HCT116 (cell line): ENCODE results near the gene LTO1.

ENCODE experiments used
- CBX3 ChIP-seq: IDR thresholded peaks from 2 replicates; pipeline ENCODE4 v1.6.1; 2012; ENCODE audit warnings: low read depth
- ELF1 ChIP-seq: IDR thresholded peaks from 2 replicates; pipeline ENCODE4 v1.6.1; 2012; ENCODE audit warnings: low read depth, borderline replicate concordance
- EZH2 ChIP-seq: fragments of 200-600 bp; sonication (generic); IDR thresholded peaks from 2 replicates; pipeline ENCODE4 v1.6.1; 2017; ENCODE audit warnings: antibody characterized with exemption, mixed run types
- EZH2phosphoT487 ChIP-seq: fragments of 200-600 bp; IDR thresholded peaks from 2 replicates; pipeline ENCODE4 v1.6.1; 2018; ENCODE audit warnings: antibody characterized with exemption, borderline replicate concordance
- POLR2A ChIP-seq: IDR thresholded peaks from 2 replicates; pipeline ENCODE4 v1.7.0; 2011; ENCODE audit warnings: borderline replicate concordance; ENCODE audit not compliant: insufficient read depth, insufficient read length; ENCODE audit errors: extremely low read depth
- TF ChIP-seq, protein P1 (sequence below), 3 experiments: fragments of 200-600 bp in 1 of 3; sonication (generic) in 1 of 3; IDR thresholded peaks in 2 of 3; conservative IDR thresholded peaks in 1 of 3; 2 replicates each; pipeline ENCODE4 v1.5.1; 2012 to 2017; ENCODE audit warnings: low read depth in 2 of 3, low read length in 2 of 3, antibody characterized with exemption in 1 of 3, borderline replicate concordance in 1 of 3, control low read depth in 1 of 3, mild to moderate bottlenecking in 1 of 3, mixed read lengths in 1 of 3, mixed run types in 1 of 3, moderate library complexity in 1 of 3; ENCODE audit not compliant: insufficient read depth in 1 of 3
- TF ChIP-seq, protein P2 (sequence below): IDR thresholded peaks from 2 replicates; pipeline ENCODE4 v1.6.1; 2011; ENCODE audit warnings: mild to moderate bottlenecking, low read length, moderate library complexity; ENCODE audit not compliant: insufficient replicate concordance; ENCODE audit errors: extremely low read depth
- TF ChIP-seq, protein P3 (sequence below): IDR thresholded peaks from 2 replicates; pipeline ENCODE4 v1.6.1; 2012

DNA sequence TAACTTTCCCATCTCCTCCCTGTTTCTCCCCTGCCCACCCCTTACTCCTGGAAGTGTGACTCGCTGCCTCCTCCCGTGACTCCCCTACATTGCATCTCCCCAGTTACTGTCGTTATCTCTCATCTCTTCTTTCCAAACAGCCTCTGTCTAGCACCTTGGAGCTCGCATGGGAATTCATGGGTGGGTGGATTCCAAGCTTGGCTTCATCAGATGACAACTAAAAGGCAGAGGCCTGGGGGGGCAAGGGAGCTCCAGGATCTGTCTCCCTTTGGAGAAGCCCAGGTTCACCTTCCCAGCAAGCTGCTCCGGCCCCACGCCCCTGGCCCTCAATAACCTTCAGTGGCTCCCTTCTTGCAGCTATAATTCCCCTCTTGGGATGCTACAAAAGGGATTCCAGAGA lies 41.1 kb downstream of the LTO1 start:
- TF ChIP-seq POLR2A (no peak), EZH2 (no peak), EZH2phosphoT487 (no peak), ELF1 (no peak), CBX3 (no peak)
- TF ChIP-seq, protein P1, sequence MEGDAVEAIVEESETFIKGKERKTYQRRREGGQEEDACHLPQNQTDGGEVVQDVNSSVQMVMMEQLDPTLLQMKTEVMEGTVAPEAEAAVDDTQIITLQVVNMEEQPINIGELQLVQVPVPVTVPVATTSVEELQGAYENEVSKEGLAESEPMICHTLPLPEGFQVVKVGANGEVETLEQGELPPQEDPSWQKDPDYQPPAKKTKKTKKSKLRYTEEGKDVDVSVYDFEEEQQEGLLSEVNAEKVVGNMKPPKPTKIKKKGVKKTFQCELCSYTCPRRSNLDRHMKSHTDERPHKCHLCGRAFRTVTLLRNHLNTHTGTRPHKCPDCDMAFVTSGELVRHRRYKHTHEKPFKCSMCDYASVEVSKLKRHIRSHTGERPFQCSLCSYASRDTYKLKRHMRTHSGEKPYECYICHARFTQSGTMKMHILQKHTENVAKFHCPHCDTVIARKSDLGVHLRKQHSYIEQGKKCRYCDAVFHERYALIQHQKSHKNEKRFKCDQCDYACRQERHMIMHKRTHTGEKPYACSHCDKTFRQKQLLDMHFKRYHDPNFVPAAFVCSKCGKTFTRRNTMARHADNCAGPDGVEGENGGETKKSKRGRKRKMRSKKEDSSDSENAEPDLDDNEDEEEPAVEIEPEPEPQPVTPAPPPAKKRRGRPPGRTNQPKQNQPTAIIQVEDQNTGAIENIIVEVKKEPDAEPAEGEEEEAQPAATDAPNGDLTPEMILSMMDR (IDR thresholded peaks at IDR 0.05 in 2 of 3, conservative IDR thresholded peaks at IDR 0.05 in 1 of 3; ENCODE audit: borderline replicate concordance in 1 of 3, insufficient read depth in 1 of 3, low read depth in 2 of 3, low read length in 2 of 3) = no peak
- TF ChIP-seq, protein P2, sequence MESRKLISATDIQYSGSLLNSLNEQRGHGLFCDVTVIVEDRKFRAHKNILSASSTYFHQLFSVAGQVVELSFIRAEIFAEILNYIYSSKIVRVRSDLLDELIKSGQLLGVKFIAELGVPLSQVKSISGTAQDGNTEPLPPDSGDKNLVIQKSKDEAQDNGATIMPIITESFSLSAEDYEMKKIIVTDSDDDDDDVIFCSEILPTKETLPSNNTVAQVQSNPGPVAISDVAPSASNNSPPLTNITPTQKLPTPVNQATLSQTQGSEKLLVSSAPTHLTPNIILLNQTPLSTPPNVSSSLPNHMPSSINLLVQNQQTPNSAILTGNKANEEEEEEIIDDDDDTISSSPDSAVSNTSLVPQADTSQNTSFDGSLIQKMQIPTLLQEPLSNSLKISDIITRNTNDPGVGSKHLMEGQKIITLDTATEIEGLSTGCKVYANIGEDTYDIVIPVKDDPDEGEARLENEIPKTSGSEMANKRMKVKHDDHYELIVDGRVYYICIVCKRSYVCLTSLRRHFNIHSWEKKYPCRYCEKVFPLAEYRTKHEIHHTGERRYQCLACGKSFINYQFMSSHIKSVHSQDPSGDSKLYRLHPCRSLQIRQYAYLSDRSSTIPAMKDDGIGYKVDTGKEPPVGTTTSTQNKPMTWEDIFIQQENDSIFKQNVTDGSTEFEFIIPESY = no peak
- TF ChIP-seq, protein P3, sequence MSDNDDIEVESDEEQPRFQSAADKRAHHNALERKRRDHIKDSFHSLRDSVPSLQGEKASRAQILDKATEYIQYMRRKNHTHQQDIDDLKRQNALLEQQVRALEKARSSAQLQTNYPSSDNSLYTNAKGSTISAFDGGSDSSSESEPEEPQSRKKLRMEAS = no peak
